GM12878 (cell line): ENCODE data around the gene MBD2. TPM values are rescaled to one million over a fixed set of nuclear protein-coding genes. Genes with fewer than 3 reads are reported as not detected.

Experiments
- ATAC-seq: fragments of 200-7000 bp; cut with Tn5 transposase; 3 replicates; pipeline ENCODE4 v1.9.1; 2020; ENCODE audit warnings: mild to moderate bottlenecking, moderate library complexity
- BruUV-seq: library from RNA; stranded (reverse); fragments of 400-500 nt; replicated peaks from 2 replicates; lab custom pipeline; 2021; lab: Mats Ljungman, UMichigan
- CTCF ChIA-PET: fragments of 300-600 bp; sonication (Branson Sonifier 250); formaldehyde crosslinking; extraction: SDS; loops from one replicate; lab custom pipeline; 2021; ENCODE audit warnings: inconsistent platforms; lab: Yijun Ruan, JAX
- POLR2A ChIA-PET: fragments of 350-600 bp; formaldehyde crosslinking; extraction: SDS; loops from one replicate; lab custom pipeline; 2021; ENCODE audit warnings: inconsistent platforms; lab: Charles Lee
- RAD21 ChIA-PET: fragments of 300-600 bp; sonication (Branson Sonifier 250); formaldehyde crosslinking; loops from one replicate; lab custom pipeline; 2023; ENCODE audit warnings: antibody characterized with exemption; ENCODE audit not compliant: unreplicated experiment; lab: Charles Lee
- SMC1A ChIA-PET: fragments of 300-600 bp; sonication (Branson Sonifier 250); formaldehyde crosslinking; loops from one replicate; lab custom pipeline; 2023; ENCODE audit not compliant: unreplicated experiment, uncharacterized antibody; lab: Charles Lee
- DNase-seq: peaks from one replicate; pipeline ENCODE4 v3.0.0-alpha.2; 2011; ENCODE audit warnings: low read depth, low spot score
- FAIRE-seq: peaks from 3 replicates; lab custom pipeline; 2011; peaks lifted over from hg19 to GRCh38; lab: Jason Lieb, UNC
- H2AFZ ChIP-seq: 2 replicates; pipeline ENCODE4 v1.6.0; 2011; ENCODE audit warnings: low read depth, low read length, control low read depth; ENCODE audit not compliant: control insufficient read depth
- H3K27ac ChIP-seq: 2 replicates; pipeline ENCODE4 v1.5.1; 2011; ENCODE audit warnings: control low read depth; ENCODE audit not compliant: control insufficient read depth, insufficient read depth
- H3K27me3 ChIP-seq, 2 experiments: replicated peaks in 1 of 2; 2 replicates each; pipeline versions ENCODE4 v1.6.0 to v1.6.1; 2011; ENCODE audit warnings: low read length in 1 of 2; ENCODE audit not compliant: control insufficient read depth in 2 of 2, insufficient read depth in 2 of 2
- H3K36me3 ChIP-seq, 2 experiments: 2 replicates each; pipeline ENCODE4 v1.5.1; 2011; ENCODE audit warnings: low read length in 1 of 2; ENCODE audit not compliant: control insufficient read depth in 2 of 2, insufficient read depth in 2 of 2
- H3K4me1 ChIP-seq: 2 replicates; pipeline ENCODE4 v1.6.1; 2011; ENCODE audit warnings: mild to moderate bottlenecking, low read length, moderate library complexity, mixed read lengths; ENCODE audit not compliant: control insufficient read depth, insufficient read depth
- H3K4me2 ChIP-seq: 2 replicates; pipeline ENCODE4 v1.6.0; 2011; ENCODE audit warnings: control low read depth; ENCODE audit not compliant: control insufficient read depth, insufficient read depth
- H3K4me3 ChIP-seq: fragments of 200-600 bp; sonication (generic); 2 replicates; pipeline ENCODE4 v1.5.1; 2016
- H3K79me2 ChIP-seq: 2 replicates; pipeline ENCODE4 v1.6.0; 2011; ENCODE audit warnings: low read length; ENCODE audit not compliant: control insufficient read depth, insufficient read depth
- H3K9ac ChIP-seq: 2 replicates; pipeline ENCODE4 v1.8.0; 2011; ENCODE audit warnings: low read length, control low read depth, mixed read lengths; ENCODE audit not compliant: control insufficient read depth, insufficient read depth
- H3K9me3 ChIP-seq: replicated peaks from 3 replicates; pipeline ENCODE4 v1.5.1; 2011; ENCODE audit warnings: mild to moderate bottlenecking, low read length; ENCODE audit not compliant: control insufficient read depth, insufficient read depth
- H4K20me1 ChIP-seq: 2 replicates; pipeline ENCODE4 v1.6.0; 2011; ENCODE audit not compliant: control insufficient read depth, insufficient read depth
- FOXM1 ChIP-seq: IDR thresholded peaks from 2 replicates; pipeline ENCODE4 v1.6.1; 2012; ENCODE audit warnings: low read depth, mild to moderate bottlenecking, inconsistent platforms, low read length, moderate library complexity
- KDM1A ChIP-seq: fragments of 200-600 bp; sonication (generic); IDR thresholded peaks from 2 replicates; pipeline ENCODE4 v1.6.1; 2016; ENCODE audit warnings: borderline replicate concordance
- MYC ChIP-seq: IDR thresholded peaks from 2 replicates; pipeline ENCODE4 v1.6.1; 2011; ENCODE audit warnings: mild to moderate bottlenecking, low read length, moderate library complexity, inconsistent platforms; ENCODE audit not compliant: insufficient read depth, insufficient replicate concordance, insufficient read length, severe bottlenecking
- SIN3A ChIP-seq: IDR thresholded peaks from 2 replicates; pipeline ENCODE4 v1.6.1; 2012; ENCODE audit warnings: low read depth, low read length, improper control_type of control experiment
- ZNF217 ChIP-seq: fragments of 450-650 bp; IDR thresholded peaks from 2 replicates; pipeline ENCODE4 v1.6.1; 2017; ENCODE audit warnings: antibody characterized with exemption, mild to moderate bottlenecking
- WGBS: methylation state at CpG from one replicate; pipeline ENCODE4 v1.1.6; 2016; ENCODE audit warnings: low lambda C conversion rate; ENCODE audit not compliant: insufficient replicate concordance, insufficient coverage; ENCODE audit errors: missing lambda C conversion rate; 5-methylcytosine and 5-hydroxymethylcytosine counted together
- in situ Hi-C: fragments of 300-500 bp; cut with MboI; formaldehyde crosslinking; loops from 9 replicates; pipeline ENCODE4 v1.14.3; 2018; ENCODE audit warnings: mixed read lengths
- intact Hi-C: fragments of 100-400 bp; cut with micrococcal nuclease; formaldehyde crosslinking; loops from one replicate; pipeline ENCODE4 v1.14.2; 2022; ENCODE audit not compliant: unreplicated experiment
- polyA plus RNA-seq, 11 experiments: library from polyadenylated mRNA; depleted of rRNA in 4 of 11; unstranded in 6 of 11; stranded (reverse) in 5 of 11; fragments of >200 nt; fragmentation: Nextera tagmentation in 4 of 11; fragmentation: Illumina TruSeq in 1 of 11; extraction: Ambion mirVana in 4 of 11; extraction: Trizol in 1 of 11; gene quantifications; 1 replicate in 1 of 11; 2 replicates in 10 of 11; pipeline versions ENCODE4 v1.2.1 to v1.2.3, GENCODE V29; 2011 to 2016; ENCODE audit warnings: inconsistent platforms in 2 of 11, missing spikeins in 2 of 11, low read depth in 1 of 11
- total RNA-seq, 4 experiments: library from RNA; depleted of rRNA in 3 of 4; stranded (reverse); fragments of >200 nt in 3 of 4; fragmentation: Illumina TruSeq in 1 of 4; extraction: Trizol in 1 of 4; gene quantifications; 2 replicates each; pipeline versions ENCODE4 v1.2.1 to v1.2.3, GENCODE V29; 2013 to 2021

MBD2 gene
- total and polyA plus RNA-seq, 10 of the 15 experiments (the other 5 are each of a cell fraction or from before 2014, with no cell fraction given): 24.1 to 276 (median 57.9) TPM

DNA sequence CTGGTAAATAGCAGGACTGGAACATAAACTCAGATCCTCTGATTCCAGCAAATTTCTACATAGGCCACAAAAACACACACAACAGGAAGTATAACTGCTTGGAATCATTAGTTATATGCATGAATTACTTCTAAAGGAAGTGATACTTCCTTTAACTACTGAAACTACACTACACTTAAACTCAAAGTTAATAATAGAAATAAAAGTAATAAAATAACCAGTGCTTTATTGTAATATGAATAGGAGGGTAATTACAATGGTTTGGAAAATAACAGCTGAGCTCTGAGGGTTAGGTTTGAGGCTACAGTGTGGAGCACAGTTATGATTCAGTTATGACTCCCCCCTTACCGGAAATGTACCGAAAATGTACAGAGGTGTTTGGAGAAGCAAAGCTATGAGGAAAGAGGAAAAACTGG lies 26.4 kb upstream of the MBD2 start (continued):
- TF ChIP-seq MYC (no peak), ZNF217 (peak; percentile 96), SIN3A (no peak)

DNA sequence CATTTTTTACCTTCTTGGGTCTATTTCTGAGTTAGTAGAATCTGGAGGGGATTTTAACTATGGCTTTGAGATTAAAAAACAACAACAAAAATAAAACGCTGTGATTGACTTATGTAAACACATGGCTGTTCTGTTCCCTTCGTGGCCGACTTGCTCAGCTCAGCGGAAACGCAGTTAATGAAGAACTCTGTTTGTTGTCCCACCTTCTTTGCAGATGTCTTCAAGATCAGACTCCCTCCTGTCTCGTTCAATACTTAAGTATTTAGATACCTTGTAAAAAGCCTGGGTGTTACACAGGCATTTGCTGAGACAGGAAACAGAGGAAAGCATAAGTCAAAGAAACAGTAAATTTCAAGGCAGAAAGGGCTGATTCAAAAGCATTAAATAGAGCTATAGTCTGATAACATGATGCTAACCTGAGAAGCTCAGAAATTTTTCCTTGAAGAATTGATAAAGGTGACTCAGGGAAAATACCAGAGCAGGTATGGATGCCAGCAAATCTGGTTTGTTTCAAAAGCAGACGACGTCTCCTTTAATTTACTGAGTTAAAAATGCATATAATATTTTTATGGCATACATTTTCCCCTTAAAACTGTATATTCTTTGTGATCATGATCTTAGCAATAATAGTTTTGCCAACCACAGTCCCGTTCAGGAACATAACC lies 23.2 kb upstream of the MBD2 start:
- Histone ChIP-seq H3K4me2 (peak overlapping the region; percentile 62; the same call in 1 of the 2 replicates), H3K79me2 (no peaks in the 10 kb centered on the region), H2AFZ (peak overlapping the region; percentile 85), H3K4me1 (peaks cover 34% of the 10 kb centered on the region), H3K9ac (peak overlapping the region; percentile 55), H3K36me3 (no peaks in the 10 kb centered on the region), H3K9me3 (no peaks in the 10 kb centered on the region; the same call in 2 of the 3 replicates), H4K20me1 (no peaks in the 10 kb centered on the region), H3K27me3 (no peaks in the 10 kb centered on the region), H3K27ac (peak overlapping the region; percentile 23), H3K4me3 (no peak overlapping the region)
- WGBS: 91% methylated on average over 9 of the region's 9 CpGs
- ChIA-PET RAD21 (interaction anchor here (0.6 to 3.1 kb wide), 9 partner anchors 18 to 101 kb away, joined by 3 to 26 read pairs (median 3); partner anchors contain the start of gene POLI), POLR2A (interaction anchor here (0.7 to 1.1 kb wide), 4 partner anchors 10 to 30 kb away, joined by 3 to 4 read pairs (median 3); partner anchors contain the start of gene MBD2), SMC1A (interaction anchor here (0.7 to 2.2 kb wide), 12 partner anchors 9 to 48 kb away, joined by 3 to 14 read pairs (median 4); partner anchors contain the start of genes MBD2 and POLI), CTCF (interaction anchor here (0.9 to 2.1 kb wide), 4 partner anchors 11 to 23 kb away, joined by 3 to 13 read pairs (median 6); partner anchors contain the start of gene POLI)
- in situ Hi-C loops: no loop called here
- FAIRE-seq: no peak
- peak; percentile 31; the same call in 1 of the 2 replicates for TF ChIP-seq FOXM1
- TF ChIP-seq KDM1A: no peak
- no peak for DNase-seq
- ATAC-seq: no peak
- intact Hi-C loops: no loop called here
- BruUV-seq: no TSS peak
